ENCODE results near the gene TIAM2.

- TF ChIP-seq POLR2A (IDR thresholded peaks at IDR 0.05) (no peak), CTCF (IDR thresholded peaks at IDR 0.05) (no peak), POLR2AphosphoS5 (IDR thresholded peaks at IDR 0.05) (no peak), EP300 (IDR thresholded peaks at IDR 0.05) (no peak)
Observed at GRCh38 chr6:155103816-155104366, 108.8 kb downstream of the TIAM2 start.
